GM18870 (cell line): ENCODE results near the gene PRR19.

Experiments
- ATAC-seq: cut with Tn5 transposase; IDR thresholded peaks from one replicate; pipeline ENCODE4 v1.9.1; 2021; ENCODE audit warnings: moderate library complexity; ENCODE audit not compliant: unreplicated experiment

Gene PRR19

GRCh38 chr19:42270346-42271044 is 31.4 kb upstream of the PRR19 start:
- no peak for ATAC-seq

GRCh38 chr19:42271045-42271419 is 30.9 kb upstream of the PRR19 start:
- ATAC-seq = no peak

GRCh38 chr19:42271861-42272534 is 29.9 kb upstream of the PRR19 start:
- no peak for ATAC-seq

GRCh38 chr19:42272535-42272897 is 29.4 kb upstream of the PRR19 start:
- ATAC-seq = no peak

GRCh38 chr19:42272989-42273406 is 28.9 kb upstream of the PRR19 start:
- no peak for ATAC-seq

- ATAC-seq = no peak
Observed at GRCh38 chr19:42273407-42274064, 28.4 kb upstream of the PRR19 start.

- no peak for ATAC-seq
Observed at GRCh38 chr19:42274065-42274682, 27.8 kb upstream of the PRR19 start.

GRCh38 chr19:42275103-42275502 is 26.8 kb upstream of the PRR19 start:
- no peak for ATAC-seq

- ATAC-seq = no peak
Observed at GRCh38 chr19:42275517-42275916, 26.4 kb upstream of the PRR19 start.

GRCh38 chr19:42276284-42276683 is 25.6 kb upstream of the PRR19 start:
- no peak for ATAC-seq

- no peak for ATAC-seq
Observed at GRCh38 chr19:42276821-42277220, 25.1 kb upstream of the PRR19 start.

- no peak for ATAC-seq
Observed at GRCh38 chr19:42277821-42278451, 24.0 kb upstream of the PRR19 start.

GRCh38 chr19:42278452-42279154 is 23.3 kb upstream of the PRR19 start:
- no peak for ATAC-seq

- no peak for ATAC-seq
Observed at GRCh38 chr19:42279155-42279901, 22.6 kb upstream of the PRR19 start.

- ATAC-seq = no peak
Observed at GRCh38 chr19:42279902-42280814, 21.8 kb upstream of the PRR19 start.

- no peak for ATAC-seq
Observed at GRCh38 chr19:42280815-42281145, 21.2 kb upstream of the PRR19 start.

GRCh38 chr19:42281146-42281826 is 20.6 kb upstream of the PRR19 start:
- no peak for ATAC-seq
